Transverse colon (tissue), 4 donors: ENCODE data around the gene REG1B. TPM values are rescaled to one million over a fixed set of nuclear protein-coding genes. Genes with fewer than 3 reads are reported as not detected.

Source experiments
- DNase-seq: peaks from one replicate; pipeline ENCODE4 v3.0.0-alpha.2; 2019
- H3K27ac ChIP-seq, 4 donors: fragments of 200-600 bp; sonication (generic); 2 replicates each; pipeline ENCODE4 v1.5.1; 2016 to 2018; ENCODE audit warnings: inconsistent platforms in 4 of 4
- H3K27me3 ChIP-seq: fragments of 200-600 bp; sonication (generic); 2 replicates; pipeline ENCODE4 v1.5.1; 2017; ENCODE audit warnings: inconsistent platforms
- H3K36me3 ChIP-seq, 4 donors: fragments of 200-600 bp; sonication (generic); 2 replicates each; pipeline ENCODE4 v1.5.1; 2017 to 2019; ENCODE audit warnings: inconsistent platforms in 4 of 4
- H3K4me1 ChIP-seq, 4 donors: fragments of 200-600 bp; sonication (generic); 2 replicates each; pipeline ENCODE4 v1.5.1; 2017 to 2020; ENCODE audit warnings: inconsistent platforms in 4 of 4
- H3K4me3 ChIP-seq, 4 donors: fragments of 200-600 bp; sonication (generic); 1 replicate in 1 of 4; 2 replicates in 3 of 4; pipeline versions ENCODE4 v1.5.1 to v1.6.1; 2017 to 2019; ENCODE audit warnings: inconsistent platforms in 4 of 4
- H3K9me3 ChIP-seq, 2 donors: fragments of 200-600 bp; sonication (generic); 2 replicates each; pipeline ENCODE4 v1.5.1; 2017 to 2019; ENCODE audit warnings: inconsistent platforms in 2 of 2
- EP300 ChIP-seq: sonication (generic); formaldehyde crosslinking; IDR thresholded peaks from one replicate; pipeline ENCODE4 v1.6.1; 2017; ENCODE audit warnings: antibody characterized with exemption, low read depth
- POLR2A ChIP-seq: fragments of 450-650 bp; IDR thresholded peaks from one replicate; pipeline ENCODE4 v1.6.1; 2016; ENCODE audit warnings: antibody characterized with exemption, mild to moderate bottlenecking, moderate library complexity
- POLR2AphosphoS5 ChIP-seq, 3 donors: sonication (generic); formaldehyde crosslinking; IDR thresholded peaks; one replicate each; pipeline ENCODE4 v1.6.1; 2016; ENCODE audit warnings: antibody characterized with exemption in 3 of 3
- WGBS, 2 donors: methylation state at CpG; one replicate each; pipeline ENCODE4 v1.1.5; 2018; ENCODE audit warnings: low coverage in 1 of 2; 5-methylcytosine and 5-hydroxymethylcytosine counted together
- in situ Hi-C, 4 donors: fragments of 200-750 bp; cut with MboI; loops; one replicate each; pipeline versions ENCODE4 v1.15.0 to v1.15.1; 2017; ENCODE audit warnings: low sequenced_read_pairs in 3 of 4, low pct_ligation_motif_present in 1 of 4, low pct_unique_long_range_greater_than_20kb in 1 of 4
- intact Hi-C: fragments of 100-400 bp; cut with DNase I; formaldehyde crosslinking; loops from one replicate; pipeline ENCODE4 v1.15.1; 2023; ENCODE audit warnings: low total_unique reads
- total RNA-seq, 4 donors: library from RNA; depleted of rRNA; stranded (reverse); fragments of >200 nt; gene quantifications; one replicate each; pipeline ENCODE4 v1.1.0, GENCODE V29; 2016
- TF ChIP-seq, protein P1 (sequence below), 5 experiments: fragments of 200-600 bp in 3 of 5; fragments of 450-650 bp in 2 of 5; sonication (generic) in 3 of 5; IDR thresholded peaks; 1 replicate in 2 of 5; 2 replicates in 3 of 5; pipeline ENCODE4 v1.5.1; 2016 to 2017; ENCODE audit warnings: antibody characterized with exemption in 5 of 5, inconsistent platforms in 3 of 5, mild to moderate bottlenecking in 2 of 5, moderate library complexity in 1 of 5

The REG1B gene, protein sequence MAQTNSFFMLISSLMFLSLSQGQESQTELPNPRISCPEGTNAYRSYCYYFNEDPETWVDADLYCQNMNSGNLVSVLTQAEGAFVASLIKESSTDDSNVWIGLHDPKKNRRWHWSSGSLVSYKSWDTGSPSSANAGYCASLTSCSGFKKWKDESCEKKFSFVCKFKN
- not detected for total RNA-seq

DNA sequence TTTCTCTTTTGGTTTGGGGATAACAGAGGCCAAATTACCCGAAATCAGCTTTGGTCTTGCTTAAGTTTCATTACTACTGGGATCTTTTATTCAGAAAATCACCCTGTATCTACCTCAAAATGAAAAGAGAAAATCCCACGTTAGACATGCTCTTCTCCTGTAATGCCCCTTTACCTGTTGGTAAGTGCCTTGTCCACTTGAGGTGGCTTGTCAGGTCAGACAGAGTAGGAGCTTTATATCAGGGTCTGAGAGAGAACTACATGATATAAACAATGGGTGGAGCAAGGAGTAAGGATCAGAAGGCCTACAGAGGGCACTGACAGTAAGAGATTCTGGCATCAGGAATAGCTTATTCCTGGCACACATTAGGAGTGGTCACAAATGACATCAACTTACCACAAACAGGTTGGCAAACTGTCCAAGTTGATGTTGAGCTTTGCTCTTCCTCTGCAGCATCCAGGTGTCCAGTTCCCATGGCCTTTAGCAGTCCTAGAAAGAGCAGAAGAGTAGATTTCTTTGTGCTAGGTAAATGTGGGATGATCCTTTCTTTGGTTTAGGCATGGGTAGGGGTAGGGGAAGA is at the start of gene REG1B:
REG1B (minus strand) TSS at position 209 of the 580 bp plus-strand sequence. CDS start 381 bp downstream, outside the sequence.
- TF ChIP-seq POLR2AphosphoS5 (IDR thresholded peaks at IDR 0.05) (no peak), POLR2A (no peak), EP300 (no peak)
- TF ChIP-seq, protein P1, sequence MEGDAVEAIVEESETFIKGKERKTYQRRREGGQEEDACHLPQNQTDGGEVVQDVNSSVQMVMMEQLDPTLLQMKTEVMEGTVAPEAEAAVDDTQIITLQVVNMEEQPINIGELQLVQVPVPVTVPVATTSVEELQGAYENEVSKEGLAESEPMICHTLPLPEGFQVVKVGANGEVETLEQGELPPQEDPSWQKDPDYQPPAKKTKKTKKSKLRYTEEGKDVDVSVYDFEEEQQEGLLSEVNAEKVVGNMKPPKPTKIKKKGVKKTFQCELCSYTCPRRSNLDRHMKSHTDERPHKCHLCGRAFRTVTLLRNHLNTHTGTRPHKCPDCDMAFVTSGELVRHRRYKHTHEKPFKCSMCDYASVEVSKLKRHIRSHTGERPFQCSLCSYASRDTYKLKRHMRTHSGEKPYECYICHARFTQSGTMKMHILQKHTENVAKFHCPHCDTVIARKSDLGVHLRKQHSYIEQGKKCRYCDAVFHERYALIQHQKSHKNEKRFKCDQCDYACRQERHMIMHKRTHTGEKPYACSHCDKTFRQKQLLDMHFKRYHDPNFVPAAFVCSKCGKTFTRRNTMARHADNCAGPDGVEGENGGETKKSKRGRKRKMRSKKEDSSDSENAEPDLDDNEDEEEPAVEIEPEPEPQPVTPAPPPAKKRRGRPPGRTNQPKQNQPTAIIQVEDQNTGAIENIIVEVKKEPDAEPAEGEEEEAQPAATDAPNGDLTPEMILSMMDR (IDR thresholded peaks at IDR 0.05): no peak
- no peak within 1 kb of the TSS for H3K27ac ChIP-seq
- WGBS, 2 donors: 64 to 100% methylated on average over 2 of the region's 2 CpGs
- no peak for DNase-seq
- no peaks in the 10 kb centered on the region for H3K36me3 ChIP-seq
- no peak within 1 kb of the TSS for H3K4me3 ChIP-seq
- peaks cover 65% of the 10 kb centered on the region for H3K27me3 ChIP-seq
- intact Hi-C loops: no loop called here
- H3K9me3 ChIP-seq: no peaks in the 10 kb centered on the region
- H3K4me1 ChIP-seq: peaks cover 0 to 4% (median 1%) of the 10 kb centered on the region in 4 donors
- in situ Hi-C loops: no loop called here

GRCh38 chr2:79131687-79132086 is 43.9 kb upstream of the REG1B start:
- H3K27me3 ChIP-seq: peaks cover 60% of the 10 kb centered on the region
- H3K4me3 ChIP-seq: no peak overlapping the region
- H3K4me1 ChIP-seq: no peaks in the 10 kb centered on the region
- no peaks in the 10 kb centered on the region for H3K36me3 ChIP-seq
- in situ Hi-C loops: no loop called here
- TF ChIP-seq EP300 (no peak), POLR2A (no peak), POLR2AphosphoS5 (IDR thresholded peaks at IDR 0.05) (no peak)
- TF ChIP-seq, protein P1 (IDR thresholded peaks at IDR 0.05): no peak
- WGBS, 2 donors: 38 to 69% methylated on average over 1 to 4 of the region's 4 CpGs
- DNase-seq: no peak
- no peak overlapping the region for H3K27ac ChIP-seq
- no peaks in the 10 kb centered on the region for H3K9me3 ChIP-seq
- intact Hi-C loops: no loop called here

GRCh38 chr2:79129804-79130203 is 42.0 kb upstream of the REG1B start:
- no peak for DNase-seq
- H3K36me3 ChIP-seq: no peaks in the 10 kb centered on the region
- H3K4me3 ChIP-seq: no peak overlapping the region
- in situ Hi-C loops: no loop called here
- intact Hi-C loops: no loop called here
- TF ChIP-seq, protein P1 (IDR thresholded peaks at IDR 0.05): no peak
- TF ChIP-seq POLR2AphosphoS5 (IDR thresholded peaks at IDR 0.05) (no peak), EP300 (no peak), POLR2A (no peak)
- H3K9me3 ChIP-seq: no peaks in the 10 kb centered on the region
- peaks cover 47% of the 10 kb centered on the region for H3K27me3 ChIP-seq
- no peaks in the 10 kb centered on the region for H3K4me1 ChIP-seq
- H3K27ac ChIP-seq: no peak overlapping the region

DNA sequence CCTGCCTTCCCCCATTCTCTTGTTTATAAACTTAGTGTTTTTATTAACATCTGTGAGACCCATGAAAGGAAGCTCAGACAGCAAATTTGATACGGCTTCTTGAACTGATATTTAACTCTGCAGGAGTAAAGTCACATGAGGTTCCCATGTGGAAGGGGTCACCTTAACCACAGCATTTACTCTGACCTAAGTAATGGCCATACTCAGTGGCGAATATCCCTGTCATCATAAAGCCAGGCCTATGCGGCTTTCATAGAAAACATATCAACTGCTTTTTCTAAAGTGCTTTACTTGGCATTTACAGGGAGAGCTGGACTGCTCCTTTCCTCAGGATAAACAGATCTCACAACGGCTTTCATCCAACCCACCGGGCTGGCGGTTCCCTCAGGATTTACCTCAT is 41.5 kb upstream of the REG1B start:
- no peaks in the 10 kb centered on the region for H3K4me1 ChIP-seq
- intact Hi-C loops (no loop called here), in situ Hi-C loops (no loop called here)
- WGBS, 2 donors: 73 to 75% methylated on average over 4 to 6 of the region's 6 CpGs
- H3K4me3 ChIP-seq: no peak overlapping the region
- no peaks in the 10 kb centered on the region for H3K9me3 ChIP-seq
- no peaks in the 10 kb centered on the region for H3K36me3 ChIP-seq
- H3K27ac ChIP-seq: no peak overlapping the region
- H3K27me3 ChIP-seq: peaks cover 47% of the 10 kb centered on the region
- no peak for DNase-seq
- TF ChIP-seq, protein P1 (IDR thresholded peaks at IDR 0.05): no peak
- TF ChIP-seq EP300: no peak
